Smooth muscle cell (in vitro differentiated cells): ENCODE measurements around the gene KCNIP1. TPM values are rescaled to one million over a fixed set of nuclear protein-coding genes. Genes with fewer than 3 reads are reported as not detected.

Source experiments
- DNase-seq: peaks from one replicate; lab custom pipeline; 2025; ENCODE audit not compliant: unreplicated experiment; lab: John Stamatoyannopoulos, UW
- H2AFZ ChIP-seq: fragments of 200-600 bp; sonication (generic); 2 replicates; pipeline ENCODE4 v1.6.0; 2016; ENCODE audit warnings: antibody characterized with exemption, low read depth, mild to moderate bottlenecking
- H3F3A ChIP-seq: fragments of 200-600 bp; sonication (generic); 2 replicates; pipeline ENCODE4 v1.6.0; 2017; ENCODE audit warnings: antibody characterized with exemption, low read depth
- H3K27ac ChIP-seq: fragments of 200-600 bp; sonication (generic); 2 replicates; pipeline ENCODE4 v1.5.1; 2016; ENCODE audit warnings: low read depth, mild to moderate bottlenecking
- H3K27me3 ChIP-seq: fragments of 200-600 bp; sonication (generic); 2 replicates; pipeline ENCODE4 v1.6.1; 2016; ENCODE audit warnings: low read depth, mild to moderate bottlenecking
- H3K36me3 ChIP-seq: fragments of 200-600 bp; sonication (generic); 2 replicates; pipeline ENCODE4 v1.5.1; 2016; ENCODE audit warnings: low read depth
- H3K4me1 ChIP-seq: fragments of 200-600 bp; sonication (generic); 2 replicates; pipeline ENCODE4 v1.5.1; 2016; ENCODE audit warnings: low read depth
- H3K4me2 ChIP-seq: fragments of 200-600 bp; sonication (generic); 2 replicates; pipeline ENCODE4 v1.6.0; 2016; ENCODE audit warnings: mild to moderate bottlenecking
- H3K4me3 ChIP-seq: fragments of 200-600 bp; sonication (generic); 2 replicates; pipeline ENCODE4 v1.5.1; 2016; ENCODE audit warnings: mild to moderate bottlenecking
- H3K79me2 ChIP-seq: fragments of 200-600 bp; sonication (generic); 2 replicates; pipeline ENCODE4 v1.6.0; 2016; ENCODE audit warnings: low read depth, mild to moderate bottlenecking
- H3K9ac ChIP-seq: fragments of 200-600 bp; sonication (generic); 2 replicates; pipeline ENCODE4 v1.6.0; 2016; ENCODE audit warnings: low read depth
- H3K9me3 ChIP-seq: fragments of 200-600 bp; sonication (generic); replicated peaks from 2 replicates; pipeline ENCODE4 v1.5.1; 2016; ENCODE audit warnings: low read depth
- H4K20me1 ChIP-seq: fragments of 200-600 bp; sonication (generic); 2 replicates; pipeline ENCODE4 v1.6.0; 2016; ENCODE audit warnings: low read depth
- CTCF ChIP-seq: fragments of 200-600 bp; sonication (generic); IDR thresholded peaks from 2 replicates; pipeline ENCODE4 v1.5.1; 2017; ENCODE audit warnings: borderline replicate concordance, mild to moderate bottlenecking, antibody characterized with exemption; ENCODE audit not compliant: insufficient read depth, poor library complexity, severe bottlenecking
- WGBS: methylation state at CpG from one replicate; pipeline ENCODE4 v1.1.7; 2016; ENCODE audit warnings: low lambda C conversion rate; 5-methylcytosine and 5-hydroxymethylcytosine counted together
- polyA plus RNA-seq: library from polyadenylated mRNA; unstranded; fragments of >200 nt; fragmentation: Nextera tagmentation; extraction: Ambion mirVana; gene quantifications from 2 replicates; pipeline ENCODE4 v1.2.1, GENCODE V29; 2016
- total RNA-seq: library from RNA; depleted of rRNA; stranded (reverse); fragments of >200 nt; gene quantifications from 2 replicates; pipeline ENCODE4 v1.2.3, GENCODE V29; 2014

The KCNIP1 gene
- total and polyA plus RNA-seq, 2 experiments from 2014 or later: 0.50 TPM; not detected in 1

GRCh38 chr5:170769246-170769645 lies 265.4 kb downstream of the KCNIP1 start:
- TF ChIP-seq CTCF: no peak

GRCh38 chr5:170769898-170770416 lies 266.1 kb downstream of the KCNIP1 start:
- no peaks in the 10 kb centered on the region for H4K20me1 ChIP-seq
- no peak overlapping the region for H3K4me2 ChIP-seq
- H2AFZ ChIP-seq: no peak overlapping the region
- no peak overlapping the region for H3K27ac ChIP-seq
- H3K4me3 ChIP-seq: no peak overlapping the region
- no peaks in the 10 kb centered on the region for H3K36me3 ChIP-seq
- 86% methylated on average over 5 of the region's 5 CpGs for WGBS
- no peak for TF ChIP-seq CTCF
- no peaks in the 10 kb centered on the region for H3K27me3 ChIP-seq
- no peaks in the 10 kb centered on the region for H3F3A ChIP-seq
- H3K9ac ChIP-seq: no peak overlapping the region
- no peaks in the 10 kb centered on the region for H3K4me1 ChIP-seq
- H3K9me3 ChIP-seq: no peaks in the 10 kb centered on the region
- H3K79me2 ChIP-seq: no peaks in the 10 kb centered on the region
- no peak for DNase-seq

More at GRCh38 chr5:170769246-170769645, 265.4 kb downstream of the KCNIP1 start:
- no peaks in the 10 kb centered on the region for H3K9me3 ChIP-seq
- H3K36me3 ChIP-seq: no peaks in the 10 kb centered on the region
- H2AFZ ChIP-seq: no peak overlapping the region
- no peaks in the 10 kb centered on the region for H4K20me1 ChIP-seq
- no peaks in the 10 kb centered on the region for H3K27me3 ChIP-seq
- H3K4me3 ChIP-seq: no peak overlapping the region
- H3F3A ChIP-seq: no peaks in the 10 kb centered on the region
- no peaks in the 10 kb centered on the region for H3K79me2 ChIP-seq
- no peak overlapping the region for H3K27ac ChIP-seq
- H3K9ac ChIP-seq: no peak overlapping the region
- 72% methylated on average over 6 of the region's 6 CpGs for WGBS
- no peak for DNase-seq
- H3K4me1 ChIP-seq: no peaks in the 10 kb centered on the region
- no peak overlapping the region for H3K4me2 ChIP-seq

- no peaks in the 10 kb centered on the region for H3K9me3 ChIP-seq
- H2AFZ ChIP-seq: no peak overlapping the region
- no peaks in the 10 kb centered on the region for H3K79me2 ChIP-seq
- H3F3A ChIP-seq: no peaks in the 10 kb centered on the region
- DNase-seq: no peak
- H3K4me3 ChIP-seq: no peak overlapping the region
- no peaks in the 10 kb centered on the region for H3K4me1 ChIP-seq
- no peaks in the 10 kb centered on the region for H3K27me3 ChIP-seq
- H4K20me1 ChIP-seq: no peaks in the 10 kb centered on the region
- H3K9ac ChIP-seq: no peak overlapping the region
- H3K36me3 ChIP-seq: no peaks in the 10 kb centered on the region
- no peak overlapping the region for H3K4me2 ChIP-seq
- no peak for TF ChIP-seq CTCF
- 91% methylated on average over 15 of the region's 15 CpGs for WGBS
- no peak overlapping the region for H3K27ac ChIP-seq
These were observed 267.7 kb downstream of the KCNIP1 start for GRCh38 chr5:170771496-170771895.
